H9 (cell line): ENCODE results near the gene PDE1A. TPM values are rescaled to one million over a fixed set of nuclear protein-coding genes. Genes with fewer than 3 reads are reported as not detected.

Experiments used
- DNase-seq: peaks from one replicate; pipeline ENCODE4 v3.0.0-alpha.2; 2017
- H2AFZ ChIP-seq: one replicate; pipeline ENCODE4 v1.6.1; 2013; ENCODE audit warnings: mild to moderate bottlenecking, low read length, control low read depth, moderate library complexity
- H2AK5ac ChIP-seq: 2 replicates; pipeline ENCODE4 v1.6.1; 2013; ENCODE audit warnings: low read length, control low read depth, mixed read lengths; ENCODE audit not compliant: insufficient read length
- H2BK120ac ChIP-seq: one replicate; pipeline ENCODE4 v1.6.1; 2013; ENCODE audit warnings: low read depth, mild to moderate bottlenecking, low read length, control low read depth, inconsistent platforms; ENCODE audit not compliant: poor library complexity, severe bottlenecking
- H2BK12ac ChIP-seq: 2 replicates; pipeline ENCODE4 v1.6.1; 2013; ENCODE audit warnings: low read length, control low read depth, mixed read lengths, low read depth; ENCODE audit not compliant: insufficient read length
- H2BK15ac ChIP-seq: 2 replicates; pipeline ENCODE4 v1.6.1; 2013; ENCODE audit warnings: low read depth, low read length, control low read depth
- H2BK20ac ChIP-seq: one replicate; pipeline ENCODE4 v1.6.1; 2013; ENCODE audit warnings: low read depth, mild to moderate bottlenecking, low read length, control low read depth, inconsistent platforms; ENCODE audit not compliant: poor library complexity, severe bottlenecking
- H2BK5ac ChIP-seq: 2 replicates; pipeline ENCODE4 v1.6.1; 2013; ENCODE audit warnings: low read length, control low read depth, mixed read lengths; ENCODE audit not compliant: insufficient read length
- H3K14ac ChIP-seq: 2 replicates; pipeline ENCODE4 v1.6.1; 2013; ENCODE audit warnings: low read length, control low read depth; ENCODE audit not compliant: insufficient read depth
- H3K18ac ChIP-seq: 2 replicates; pipeline ENCODE4 v1.6.1; 2013; ENCODE audit warnings: low read depth, mild to moderate bottlenecking, mixed read lengths, low read length, control low read depth; ENCODE audit not compliant: insufficient read length
- H3K23ac ChIP-seq: 2 replicates; pipeline ENCODE4 v1.6.1; 2013; ENCODE audit warnings: low read length, control low read depth, mixed read lengths, low read depth; ENCODE audit not compliant: insufficient read length
- H3K23me2 ChIP-seq: 2 replicates; pipeline ENCODE4 v1.6.1; 2013; ENCODE audit warnings: low read depth, mild to moderate bottlenecking, mixed read lengths, low read length, control low read depth; ENCODE audit not compliant: insufficient read length, poor library complexity, severe bottlenecking
- H3K27ac ChIP-seq: 2 replicates; pipeline ENCODE4 v1.5.1; 2013; ENCODE audit warnings: low read length, control low read depth, mixed read lengths, low read depth; ENCODE audit not compliant: insufficient read length
- H3K27me3 ChIP-seq: 2 replicates; pipeline ENCODE4 v1.6.1; 2013; ENCODE audit warnings: low read length, control low read depth, inconsistent platforms; ENCODE audit not compliant: insufficient read depth
- H3K4ac ChIP-seq: 2 replicates; pipeline ENCODE4 v1.6.1; 2013; ENCODE audit warnings: low read depth, mild to moderate bottlenecking, control low read depth, inconsistent platforms, low read length, moderate library complexity
- H3K4me1 ChIP-seq: 2 replicates; pipeline ENCODE4 v1.6.1; 2013; ENCODE audit warnings: low read length, control low read depth, inconsistent platforms; ENCODE audit not compliant: insufficient read depth
- H3K4me2 ChIP-seq: 2 replicates; pipeline ENCODE4 v1.6.1; 2013; ENCODE audit warnings: low read length, control low read depth, mixed read lengths; ENCODE audit not compliant: insufficient read length, insufficient read depth
- H3K56ac ChIP-seq: 2 replicates; pipeline ENCODE4 v1.6.1; 2013; ENCODE audit warnings: low read depth, mild to moderate bottlenecking, mixed read lengths, low read length, control low read depth; ENCODE audit not compliant: insufficient read length
- H3K79me1 ChIP-seq: 2 replicates; pipeline ENCODE4 v1.6.1; 2013; ENCODE audit warnings: low read depth, mild to moderate bottlenecking, moderate library complexity, low read length, control low read depth, inconsistent platforms; ENCODE audit not compliant: insufficient read depth, poor library complexity, severe bottlenecking
- H3K79me2 ChIP-seq: 2 replicates; pipeline ENCODE4 v1.6.1; 2013; ENCODE audit warnings: low read length, control low read depth, inconsistent platforms; ENCODE audit not compliant: insufficient read depth
- H3K9ac ChIP-seq: 2 replicates; pipeline ENCODE4 v1.6.1; 2013; ENCODE audit warnings: low read length, control low read depth, mixed read lengths; ENCODE audit not compliant: insufficient read length; ENCODE audit errors: extremely low read depth
- H3K9me3 ChIP-seq: one replicate; pipeline ENCODE4 v1.6.1; 2013; ENCODE audit warnings: low read depth, low read length, inconsistent platforms; ENCODE audit not compliant: control insufficient read depth
- H3T11ph ChIP-seq: one replicate; pipeline ENCODE4 v1.6.1; 2013; ENCODE audit warnings: mild to moderate bottlenecking, low read length, control low read depth, inconsistent platforms
- H4K20me1 ChIP-seq: one replicate; pipeline ENCODE4 v1.6.1; 2013; ENCODE audit not compliant: control insufficient read depth, insufficient read length, insufficient read depth
- H4K5ac ChIP-seq: 2 replicates; pipeline ENCODE4 v1.6.1; 2013; ENCODE audit warnings: low read depth, mild to moderate bottlenecking, mixed read lengths, low read length, control low read depth; ENCODE audit not compliant: insufficient read length
- H4K8ac ChIP-seq: replicated peaks from 2 replicates; pipeline ENCODE4 v1.6.1; 2013; ENCODE audit warnings: low read length, control low read depth, mixed read lengths, low read depth; ENCODE audit not compliant: insufficient read length
- H4K91ac ChIP-seq: 2 replicates; pipeline ENCODE4 v1.6.1; 2013; ENCODE audit warnings: low read depth, mild to moderate bottlenecking, moderate library complexity, mixed read lengths, low read length, control low read depth; ENCODE audit not compliant: insufficient read length
- H3K27ac Mint-ChIP-seq, 3 experiments: 2 replicates in 2 of 3; 3 replicates in 1 of 3; pipeline ENCODE4 v1.8.0; 2020 to 2021; ENCODE audit warnings: mixed read lengths in 3 of 3, mild to moderate bottlenecking in 1 of 3, moderate library complexity in 1 of 3
- H3K27me3 Mint-ChIP-seq: 2 replicates; pipeline ENCODE4 v1.8.0; 2021; ENCODE audit warnings: low read depth, mild to moderate bottlenecking, moderate library complexity, mixed read lengths
- H3K36me3 Mint-ChIP-seq, 3 experiments: 2 replicates in 2 of 3; 3 replicates in 1 of 3; pipeline ENCODE4 v1.8.0; 2020 to 2021; ENCODE audit warnings: low read depth in 3 of 3, mixed read lengths in 3 of 3; ENCODE audit not compliant: insufficient read depth in 1 of 3
- H3K4me1 Mint-ChIP-seq, 2 experiments: 2 replicates each; pipeline ENCODE4 v1.8.0; 2020; ENCODE audit warnings: mixed read lengths in 2 of 2
- H3K4me3 Mint-ChIP-seq, 2 experiments: 2 replicates in 1 of 2; 3 replicates in 1 of 2; pipeline ENCODE4 v1.8.0; 2020 to 2021; ENCODE audit warnings: mild to moderate bottlenecking in 2 of 2, mixed read lengths in 2 of 2, moderate library complexity in 1 of 2
- H3K9me3 Mint-ChIP-seq, 2 experiments: 2 replicates in 1 of 2; 3 replicates in 1 of 2; pipeline ENCODE4 v1.8.0; 2020; ENCODE audit warnings: mild to moderate bottlenecking in 2 of 2, mixed read lengths in 2 of 2, moderate library complexity in 1 of 2
- WGBS: extraction: QIAGEN DNeasy Blood & Tissue Kit; methylation state at CpG from one replicate; pipeline ENCODE4 v1.1.7; 2013; ENCODE audit warnings: missing lambda C conversion rate, low lambda C conversion rate, mixed read lengths; ENCODE audit not compliant: insufficient read length; ENCODE audit errors: extremely low coverage; 5-methylcytosine and 5-hydroxymethylcytosine counted together
- total RNA-seq: library from RNA; stranded (reverse); gene quantifications from 2 replicates; pipeline ENCODE4 v1.2.1, GENCODE V29; 2021
- TF ChIP-seq, protein P1 (sequence below): fragments of 200-600 bp; sonication (generic); conservative IDR thresholded peaks from 3 replicates; pipeline ENCODE4 v1.8.0; 2021; ENCODE audit warnings: antibody characterized with exemption, mild to moderate bottlenecking

The PDE1A gene
- total RNA-seq, 1 experiment from 2014 or later: 0.11 TPM

GRCh38 chr2:182207049-182207746 is 219.6 kb downstream of the PDE1A start:
- no peaks in the 10 kb centered on the region; a peak in 2 of 7 replicates for H3K36me3 Mint-ChIP-seq
- TF ChIP-seq, protein P1, sequence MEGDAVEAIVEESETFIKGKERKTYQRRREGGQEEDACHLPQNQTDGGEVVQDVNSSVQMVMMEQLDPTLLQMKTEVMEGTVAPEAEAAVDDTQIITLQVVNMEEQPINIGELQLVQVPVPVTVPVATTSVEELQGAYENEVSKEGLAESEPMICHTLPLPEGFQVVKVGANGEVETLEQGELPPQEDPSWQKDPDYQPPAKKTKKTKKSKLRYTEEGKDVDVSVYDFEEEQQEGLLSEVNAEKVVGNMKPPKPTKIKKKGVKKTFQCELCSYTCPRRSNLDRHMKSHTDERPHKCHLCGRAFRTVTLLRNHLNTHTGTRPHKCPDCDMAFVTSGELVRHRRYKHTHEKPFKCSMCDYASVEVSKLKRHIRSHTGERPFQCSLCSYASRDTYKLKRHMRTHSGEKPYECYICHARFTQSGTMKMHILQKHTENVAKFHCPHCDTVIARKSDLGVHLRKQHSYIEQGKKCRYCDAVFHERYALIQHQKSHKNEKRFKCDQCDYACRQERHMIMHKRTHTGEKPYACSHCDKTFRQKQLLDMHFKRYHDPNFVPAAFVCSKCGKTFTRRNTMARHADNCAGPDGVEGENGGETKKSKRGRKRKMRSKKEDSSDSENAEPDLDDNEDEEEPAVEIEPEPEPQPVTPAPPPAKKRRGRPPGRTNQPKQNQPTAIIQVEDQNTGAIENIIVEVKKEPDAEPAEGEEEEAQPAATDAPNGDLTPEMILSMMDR: no peak

More at GRCh38 chr2:182207049-182207746, 219.6 kb downstream of the PDE1A start:
- Histone ChIP-seq H2BK5ac (no peak overlapping the region), H4K5ac (no peak overlapping the region), H3K14ac (no peak overlapping the region), H3K4ac (no peak overlapping the region), H3K4me1 (peaks cover 2% of the 10 kb centered on the region; the same call in 1 of the 2 replicates), H3K23ac (no peak overlapping the region), H3K18ac (no peak overlapping the region), H4K91ac (no peak overlapping the region), H3K9ac (no peak overlapping the region), H2AFZ (no peak overlapping the region), H3K9me3 (no peaks in the 10 kb centered on the region), H2BK120ac (no peak overlapping the region), H2AK5ac (no peak overlapping the region), H2BK12ac (no peak overlapping the region), H4K20me1 (no peaks in the 10 kb centered on the region), H3K23me2 (no peaks in the 10 kb centered on the region), H3K79me2 (no peaks in the 10 kb centered on the region), H3K27me3 (no peaks in the 10 kb centered on the region), H4K8ac (no peak overlapping the region), H3K56ac (no peak overlapping the region), H3K4me2 (no peak overlapping the region), H3K79me1 (no peaks in the 10 kb centered on the region), H2BK15ac (no peak overlapping the region), H3K27ac (no peak overlapping the region), H3T11ph (no peak overlapping the region), H2BK20ac (no peak overlapping the region)
- Mint-ChIP-seq H3K27ac (no peak overlapping the region; a peak in 1 of 7 replicates), H3K4me1 (peaks cover 10 to 13% of the 10 kb centered on the region in 2 experiments), H3K4me3 (no peak overlapping the region), H3K27me3 (no peaks in the 10 kb centered on the region), H3K9me3 (peaks cover 0 to 3% of the 10 kb centered on the region in 2 experiments; a peak in 3 of 5 replicates)
- DNase-seq: no peak
- WGBS: no CpG with 5 or more reads among the region's 5 CpGs
